Neural crest cell (in vitro differentiated cells): ENCODE measurements around the gene ADIPOR2. TPM values are rescaled to one million over a fixed set of nuclear protein-coding genes. Genes with fewer than 3 reads are reported as not detected.
"Not testable (repeated sequence)": the region's sequence is repeated elsewhere in the genome, so short reads cannot be mapped to it uniquely, and the experiment has no call there.

ENCODE experiments used
- DNase-seq: peaks from one replicate; pipeline ENCODE4 v3.0.0; 2021; ENCODE audit warnings: low read depth, mixed read lengths, low spot score
- H3K27ac Mint-ChIP-seq: one replicate; pipeline ENCODE4 v1.8.0; 2021; ENCODE audit warnings: mild to moderate bottlenecking, mixed read lengths; ENCODE audit not compliant: unreplicated experiment
- H3K27me3 Mint-ChIP-seq: 2 replicates; pipeline ENCODE4 v1.8.0; 2021; ENCODE audit warnings: low read depth, mild to moderate bottlenecking, mixed read lengths
- H3K36me3 Mint-ChIP-seq: 2 replicates; pipeline ENCODE4 v1.8.0; 2021; ENCODE audit warnings: low read depth, mild to moderate bottlenecking, mixed read lengths
- H3K4me1 Mint-ChIP-seq: 2 replicates; pipeline ENCODE4 v1.8.0; 2021; ENCODE audit warnings: mixed read lengths
- H3K4me3 Mint-ChIP-seq: one replicate; pipeline ENCODE4 v1.8.0; 2021; ENCODE audit warnings: mild to moderate bottlenecking, mixed read lengths
- H3K9me3 Mint-ChIP-seq: 2 replicates; pipeline ENCODE4 v1.8.0; 2021; ENCODE audit warnings: mixed read lengths
- total RNA-seq: library from RNA; stranded (reverse); gene quantifications from 2 replicates; pipeline ENCODE4 v1.2.1, GENCODE V29; 2021
- TF ChIP-seq, protein P1 (sequence below): fragments of 200-600 bp; sonication (generic); conservative IDR thresholded peaks from 2 replicates; pipeline ENCODE4 v1.5.0; 2021; ENCODE audit warnings: antibody characterized with exemption, mild to moderate bottlenecking

ADIPOR2 gene
- total RNA-seq, 1 donor from 2014 or later = 59.4 TPM

DNA sequence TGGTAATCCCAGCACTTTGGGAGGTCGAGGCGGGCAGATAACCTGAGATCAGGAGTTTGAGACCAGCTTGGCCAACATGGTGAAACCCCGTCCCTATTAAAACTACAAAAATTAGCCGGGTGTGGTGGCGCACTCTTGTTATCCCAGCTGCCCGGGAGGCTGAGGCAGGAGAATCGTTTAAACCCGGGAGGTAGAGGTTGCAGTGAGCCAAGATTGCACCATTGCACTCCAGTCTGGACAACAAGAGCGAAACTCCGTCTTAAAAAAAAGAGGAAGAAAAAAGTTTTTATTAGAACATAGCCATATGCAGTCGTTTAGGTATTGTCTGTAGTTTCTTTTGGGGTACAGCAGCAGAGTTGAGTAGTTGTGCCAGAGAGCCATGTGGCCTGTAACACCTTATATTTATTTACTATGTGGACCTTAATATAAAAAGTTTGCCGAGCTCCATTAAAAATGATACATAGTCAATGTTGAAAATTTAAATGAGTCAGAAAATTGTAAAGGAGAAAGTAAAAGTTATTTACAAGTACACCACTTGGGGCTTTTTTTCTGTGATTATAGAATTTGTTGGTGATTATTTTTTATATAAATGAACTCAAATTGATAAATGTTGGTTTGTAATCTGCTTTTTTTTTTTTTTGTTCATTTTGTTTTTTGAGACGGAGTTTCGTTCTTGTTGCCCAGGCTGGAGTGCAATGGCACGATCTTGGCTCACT lies 2.2 kb downstream of the ADIPOR2 start:
- DNase-seq = no peak
- Mint-ChIP-seq H3K4me3 (peak overlapping the region; percentile 97), H3K4me1 (peaks cover 50% of the 10 kb centered on the region), H3K27ac (peak overlapping the region; percentile 40), H3K36me3 (peaks cover 2% of the 10 kb centered on the region), H3K9me3 (no peaks in the 10 kb centered on the region), H3K27me3 (no peaks in the 10 kb centered on the region)
- TF ChIP-seq, protein P1, sequence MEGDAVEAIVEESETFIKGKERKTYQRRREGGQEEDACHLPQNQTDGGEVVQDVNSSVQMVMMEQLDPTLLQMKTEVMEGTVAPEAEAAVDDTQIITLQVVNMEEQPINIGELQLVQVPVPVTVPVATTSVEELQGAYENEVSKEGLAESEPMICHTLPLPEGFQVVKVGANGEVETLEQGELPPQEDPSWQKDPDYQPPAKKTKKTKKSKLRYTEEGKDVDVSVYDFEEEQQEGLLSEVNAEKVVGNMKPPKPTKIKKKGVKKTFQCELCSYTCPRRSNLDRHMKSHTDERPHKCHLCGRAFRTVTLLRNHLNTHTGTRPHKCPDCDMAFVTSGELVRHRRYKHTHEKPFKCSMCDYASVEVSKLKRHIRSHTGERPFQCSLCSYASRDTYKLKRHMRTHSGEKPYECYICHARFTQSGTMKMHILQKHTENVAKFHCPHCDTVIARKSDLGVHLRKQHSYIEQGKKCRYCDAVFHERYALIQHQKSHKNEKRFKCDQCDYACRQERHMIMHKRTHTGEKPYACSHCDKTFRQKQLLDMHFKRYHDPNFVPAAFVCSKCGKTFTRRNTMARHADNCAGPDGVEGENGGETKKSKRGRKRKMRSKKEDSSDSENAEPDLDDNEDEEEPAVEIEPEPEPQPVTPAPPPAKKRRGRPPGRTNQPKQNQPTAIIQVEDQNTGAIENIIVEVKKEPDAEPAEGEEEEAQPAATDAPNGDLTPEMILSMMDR = peak; percentile 15

GRCh38 chr12:1695097-1695496 lies 4.2 kb downstream of the ADIPOR2 start:
- H3K4me1 Mint-ChIP-seq = peaks cover 44% of the 10 kb centered on the region
- not testable (repeated sequence) for H3K9me3 Mint-ChIP-seq, H3K36me3 Mint-ChIP-seq, H3K27ac Mint-ChIP-seq, DNase-seq, H3K4me3 Mint-ChIP-seq, H3K27me3 Mint-ChIP-seq

DNA sequence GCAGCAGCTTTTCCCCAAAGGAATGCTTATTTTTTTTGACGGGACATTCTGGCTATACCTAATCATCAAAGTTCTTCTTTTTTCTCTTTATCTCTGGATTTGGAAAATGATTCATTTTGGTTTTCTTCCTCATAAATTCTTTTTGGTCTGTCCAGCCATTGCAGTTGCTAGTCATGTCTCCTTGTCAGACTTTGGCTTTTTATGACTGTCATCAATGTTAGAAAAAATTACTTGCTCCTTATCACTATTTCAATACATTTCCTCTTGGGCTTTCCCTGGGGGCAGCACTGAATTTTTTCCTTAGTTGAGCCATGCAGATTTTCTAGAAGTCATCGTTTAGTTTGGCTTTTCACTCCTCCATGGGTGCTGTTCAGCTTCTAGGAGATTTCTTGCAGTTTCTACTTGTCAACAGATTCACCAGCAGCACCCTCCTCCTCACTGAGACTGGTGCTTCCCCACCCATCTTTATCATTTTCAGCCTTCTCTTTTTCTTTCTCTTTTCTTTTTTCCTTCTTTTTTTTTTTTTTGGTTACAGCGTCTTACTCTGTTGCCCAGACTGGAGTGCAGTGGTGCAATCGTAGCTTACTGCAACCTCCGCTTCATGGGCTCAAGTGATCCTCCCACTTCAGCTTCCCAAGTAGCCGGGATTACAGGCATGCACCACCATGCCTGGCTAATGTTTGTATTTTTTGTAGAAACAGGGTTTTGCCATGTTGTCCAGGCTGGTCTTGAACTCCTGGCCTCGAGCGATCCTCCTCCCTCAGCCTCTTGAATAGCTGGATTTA lies 5.2 kb downstream of the ADIPOR2 start:
- Mint-ChIP-seq H3K9me3 (no peaks in the 10 kb centered on the region), H3K27ac (no peak overlapping the region), H3K4me1 (peaks cover 42% of the 10 kb centered on the region), H3K36me3 (peaks cover 9% of the 10 kb centered on the region), H3K4me3 (peak overlapping the region; percentile 64), H3K27me3 (no peaks in the 10 kb centered on the region)
- TF ChIP-seq, protein P1 = no peak
- no peak for DNase-seq

- Mint-ChIP-seq H3K4me3 (peak overlapping the region; percentile 64), H3K27ac (no peak overlapping the region), H3K27me3 (no peaks in the 10 kb centered on the region), H3K9me3 (no peaks in the 10 kb centered on the region), H3K4me1 (peaks cover 37% of the 10 kb centered on the region), H3K36me3 (peaks cover 9% of the 10 kb centered on the region)
- TF ChIP-seq, protein P1 = no peak
- no peak for DNase-seq
Measured at GRCh38 chr12:1696800-1697199, 5.9 kb downstream of the ADIPOR2 start.

GRCh38 chr12:1697271-1697670 lies 6.4 kb downstream of the ADIPOR2 start:
- H3K4me3 Mint-ChIP-seq = no peak overlapping the region

More at GRCh38 chr12:1697271-1697670, 6.4 kb downstream of the ADIPOR2 start:
- TF ChIP-seq, protein P1 = no peak
- Mint-ChIP-seq H3K9me3 (no peaks in the 10 kb centered on the region), H3K27me3 (no peaks in the 10 kb centered on the region), H3K36me3 (peaks cover 9% of the 10 kb centered on the region), H3K4me1 (peaks cover 32% of the 10 kb centered on the region), H3K27ac (no peak overlapping the region)
- no peak for DNase-seq
